IMR-90 (cell line): Measurements from ENCODE around the gene PCBP4. TPM values are rescaled to one million over a fixed set of nuclear protein-coding genes. Genes with fewer than 3 reads are reported as not detected.

Experiments
- ATAC-seq: fragments of 200-7000 bp; cut with Tn5 transposase; 2 replicates; pipeline ENCODE4 v1.9.1; 2020; ENCODE audit warnings: low read depth, mild to moderate bottlenecking, moderate library complexity
- BruUV-seq: library from RNA; stranded (reverse); fragments of 400-500 nt; replicated peaks from 2 replicates; lab custom pipeline; 2021; lab: Mats Ljungman, UMichigan
- CTCF ChIA-PET: fragments of 300-600 bp; formaldehyde crosslinking; extraction: SDS; loops from one replicate; lab custom pipeline; 2021; ENCODE audit warnings: antibody characterized with exemption; lab: Yijun Ruan, JAX
- POLR2A ChIA-PET: fragments of 300-600 bp; sonication (Branson Sonifier 250); formaldehyde crosslinking; loops from one replicate; lab custom pipeline; 2022; ENCODE audit warnings: antibody characterized with exemption; ENCODE audit not compliant: unreplicated experiment; lab: Charles Lee
- DNase-seq: peaks from one replicate; pipeline ENCODE4 v3.0.0; 2013
- H2AFZ ChIP-seq: replicated peaks from 2 replicates; pipeline ENCODE3; 2013; ENCODE audit warnings: low read length, mild to moderate bottlenecking; ENCODE audit not compliant: poor library complexity
- H2AK5ac ChIP-seq: 2 replicates; pipeline ENCODE4 v1.6.1; 2013; ENCODE audit warnings: low read depth, low read length, inconsistent platforms
- H2AK9ac ChIP-seq: replicated peaks from 2 replicates; pipeline ENCODE3; 2013; ENCODE audit warnings: mild to moderate bottlenecking, low read depth, low read length, moderate library complexity; ENCODE audit not compliant: poor library complexity
- H2BK120ac ChIP-seq: 2 replicates; pipeline ENCODE4 v1.6.1; 2013; ENCODE audit warnings: low read depth, low read length, inconsistent platforms
- H2BK15ac ChIP-seq: 3 replicates; pipeline ENCODE4 v1.6.1; 2013; ENCODE audit warnings: low read depth, low read length, inconsistent platforms
- H2BK20ac ChIP-seq: 2 replicates; pipeline ENCODE4 v1.6.1; 2013; ENCODE audit warnings: low read depth, mild to moderate bottlenecking, inconsistent platforms, low read length, moderate library complexity
- H2BK5ac ChIP-seq: 2 replicates; pipeline ENCODE4 v1.6.1; 2013; ENCODE audit warnings: mild to moderate bottlenecking, low read depth, low read length, inconsistent platforms; ENCODE audit not compliant: poor library complexity, severe bottlenecking
- H3K14ac ChIP-seq: replicated peaks from 2 replicates; pipeline ENCODE4 v1.6.1; 2013; ENCODE audit warnings: low read depth, low read length, inconsistent platforms
- H3K18ac ChIP-seq: 2 replicates; pipeline ENCODE4 v1.6.1; 2013; ENCODE audit warnings: low read depth, low read length, control low read depth
- H3K23ac ChIP-seq: 2 replicates; pipeline ENCODE4 v1.6.1; 2013; ENCODE audit warnings: low read depth, low read length, inconsistent platforms
- H3K27ac ChIP-seq: 2 replicates; pipeline ENCODE4 v1.5.1; 2013; ENCODE audit warnings: mild to moderate bottlenecking, control low read depth, low read length; ENCODE audit not compliant: insufficient read depth
- H3K27me3 ChIP-seq: 2 replicates; pipeline ENCODE4 v1.6.1; 2013; ENCODE audit warnings: low read length; ENCODE audit not compliant: control insufficient read depth, insufficient read depth
- H3K36me3 ChIP-seq: 2 replicates; pipeline ENCODE4 v1.6.1; 2013; ENCODE audit warnings: low read length, mixed read lengths; ENCODE audit not compliant: control insufficient read depth, insufficient read depth
- H3K4ac ChIP-seq: 2 replicates; pipeline ENCODE4 v1.6.1; 2013; ENCODE audit warnings: low read depth, low read length, inconsistent platforms
- H3K4me1 ChIP-seq: 2 replicates; pipeline ENCODE4 v1.6.1; 2013; ENCODE audit warnings: low read length, mixed read lengths; ENCODE audit not compliant: control insufficient read depth, insufficient read depth
- H3K4me2 ChIP-seq: 2 replicates; pipeline ENCODE4 v1.6.1; 2013; ENCODE audit warnings: low read depth, mild to moderate bottlenecking, control low read depth, low read length, moderate library complexity
- H3K4me3 ChIP-seq: 2 replicates; pipeline ENCODE4 v1.5.1; 2013; ENCODE audit warnings: low read depth, mild to moderate bottlenecking, control low read depth, low read length, moderate library complexity; ENCODE audit not compliant: insufficient read depth
- H3K56ac ChIP-seq: 2 replicates; pipeline ENCODE4 v1.6.1; 2013; ENCODE audit warnings: low read length, inconsistent platforms; ENCODE audit not compliant: insufficient read depth; ENCODE audit errors: extremely low read depth
- H3K79me1 ChIP-seq, 2 experiments: 2 replicates each; pipeline ENCODE4 v1.6.1; 2013; ENCODE audit warnings: low read length in 2 of 2, inconsistent platforms in 1 of 2, low read depth in 1 of 2
- H3K9ac ChIP-seq: 2 replicates; pipeline ENCODE4 v1.6.1; 2013; ENCODE audit warnings: low read depth, low read length, control low read depth
- H3K9me1 ChIP-seq: 2 replicates; pipeline ENCODE4 v1.6.1; 2013; ENCODE audit warnings: low read length, inconsistent platforms; ENCODE audit not compliant: insufficient read depth
- H3K9me3 ChIP-seq: 2 replicates; pipeline ENCODE4 v1.6.1; 2013; ENCODE audit warnings: low read length; ENCODE audit not compliant: control insufficient read depth, insufficient read depth
- H4K20me1 ChIP-seq: 2 replicates; pipeline ENCODE4 v1.6.1; 2013; ENCODE audit warnings: low read length, inconsistent platforms; ENCODE audit not compliant: insufficient read depth
- H4K5ac ChIP-seq: 2 replicates; pipeline ENCODE4 v1.6.1; 2013; ENCODE audit warnings: mild to moderate bottlenecking, low read depth, low read length, control low read depth
- H4K8ac ChIP-seq, 2 experiments: 2 replicates each; pipeline ENCODE4 v1.6.1; 2013; ENCODE audit warnings: low read depth in 2 of 2, low read length in 2 of 2, control low read depth in 1 of 2, inconsistent platforms in 1 of 2
- H4K91ac ChIP-seq: 2 replicates; pipeline ENCODE4 v1.6.1; 2013; ENCODE audit warnings: low read depth, low read length, inconsistent platforms; ENCODE audit not compliant: insufficient read depth
- MAFK ChIP-seq: IDR thresholded peaks from 2 replicates; pipeline ENCODE4 v1.6.1; 2012; ENCODE audit warnings: low read depth, low read length, improper control_type of control experiment
- MAZ ChIP-seq: IDR thresholded peaks from 2 replicates; pipeline ENCODE4 v1.6.1; 2012; ENCODE audit warnings: low read depth, mild to moderate bottlenecking, low read length, improper control_type of control experiment, moderate library complexity, borderline replicate concordance
- MXI1 ChIP-seq: IDR thresholded peaks from 2 replicates; pipeline ENCODE4 v1.6.1; 2012; ENCODE audit warnings: low read depth, mild to moderate bottlenecking, low read length, moderate library complexity, borderline replicate concordance
- POLR2A ChIP-seq: IDR thresholded peaks from 2 replicates; pipeline ENCODE4 v1.6.1; 2012; ENCODE audit warnings: mild to moderate bottlenecking, low read depth, low read length
- RAD21 ChIP-seq: IDR thresholded peaks from 2 replicates; pipeline ENCODE4 v1.6.1; 2012; ENCODE audit warnings: low read length, improper control_type of control experiment
- SMC3 ChIP-seq: fragments of 150-350 bp; IDR thresholded peaks from 2 replicates; pipeline ENCODE4 v1.6.1; 2016; ENCODE audit warnings: low read depth, mild to moderate bottlenecking, antibody characterized with exemption, low read length, moderate library complexity
- WGBS, 2 experiments: methylation state at CpG; one replicate each; pipeline versions ENCODE4 v1.1.5 to v1.1.7; 2013; ENCODE audit warnings: missing lambda C conversion rate in 2 of 2; ENCODE audit not compliant: insufficient read length in 1 of 2; ENCODE audit errors: extremely low coverage in 2 of 2; 5-methylcytosine and 5-hydroxymethylcytosine counted together
- dilution Hi-C: fragments of 300-500 bp; cut with HindIII; formaldehyde crosslinking; loops from one replicate; pipeline ENCODE4 v1.14.3; 2018; ENCODE audit warnings: low sequenced_read_pairs; ENCODE audit not compliant: unreplicated experiment
- in situ Hi-C: fragments of 300-500 bp; cut with MboI; formaldehyde crosslinking; loops from 3 replicates; pipeline ENCODE4 v1.14.3; 2019; ENCODE audit warnings: low sequenced_read_pairs, inconsistent platforms, mixed read lengths
- intact Hi-C: fragments of 100-400 bp; cut with micrococcal nuclease; formaldehyde crosslinking; loops from 2 replicates; pipeline ENCODE4 v1.10.0; 2022
- polyA plus RNA-seq, 3 experiments: library from polyadenylated mRNA; depleted of rRNA; stranded (reverse); fragments of >200 nt; gene quantifications; 2 replicates each; pipeline ENCODE4 v1.2.3, GENCODE V29; 2012; ENCODE audit warnings: low replicate concordance in 1 of 3
- total RNA-seq: library from RNA; depleted of rRNA; stranded (reverse); fragments of >200 nt; gene quantifications from 2 replicates; pipeline ENCODE4 v1.2.3, GENCODE V29; 2012
- TF ChIP-seq, protein P1 (sequence below): conservative IDR thresholded peaks from 2 replicates; pipeline ENCODE4 v1.5.1; 2012; ENCODE audit warnings: mild to moderate bottlenecking, low read depth, low read length, improper control_type of control experiment

PCBP4 gene
- total and polyA plus RNA-seq, 2 of the 4 experiments (the other 2 are of a cell fraction): 70.8 to 110 TPM

DNA sequence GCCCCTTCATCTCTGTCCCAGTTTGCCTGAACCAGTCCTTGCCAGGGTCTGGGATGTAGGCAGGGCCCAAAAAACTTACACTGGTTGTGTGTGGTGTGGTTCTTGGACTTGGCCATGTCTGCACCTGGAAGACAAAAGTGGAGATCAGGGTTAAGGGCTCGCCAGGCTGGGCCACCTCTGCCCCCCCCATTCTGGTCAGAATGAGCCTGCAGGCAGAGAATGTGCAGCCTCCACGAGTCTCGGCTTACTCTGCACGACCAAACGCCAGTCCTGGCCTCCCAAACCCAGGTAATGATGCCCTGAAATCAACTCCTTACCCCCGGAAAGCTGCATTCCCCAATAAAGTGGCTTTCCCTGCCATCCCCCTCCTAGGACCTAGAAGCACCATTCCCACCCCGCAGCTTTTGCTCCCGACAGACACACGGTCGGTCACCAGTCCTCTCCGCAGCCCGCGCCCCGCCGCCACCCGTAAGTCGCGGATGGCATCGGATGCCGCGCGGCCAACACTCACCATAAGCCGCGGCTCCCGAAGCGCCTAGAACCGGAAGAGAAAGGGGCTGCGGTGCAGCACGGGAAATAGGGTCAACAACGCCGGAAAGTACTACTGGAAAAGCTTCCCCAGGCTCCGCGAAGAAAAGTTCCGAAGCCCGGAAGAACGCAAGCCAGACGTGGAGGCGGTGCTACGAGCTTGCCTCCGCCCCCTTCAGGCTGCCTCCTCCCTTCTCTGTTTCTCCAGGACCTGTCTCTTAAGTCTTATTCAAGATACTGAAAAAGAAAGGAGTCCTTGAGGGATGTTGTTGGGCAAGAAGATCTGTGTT is 28.3 kb upstream of the PCBP4 start, which contains the start of gene RPL29:
RPL29 (minus strand) TSS at position 550 of the 818 bp plus-strand sequence; CDS start at position 116, 434 bp downstream.
- Histone ChIP-seq H3K27me3 (no peaks in the 10 kb centered on the region), H4K5ac (peak within 1 kb of the TSS; percentile 85), H3K18ac (no peak within 1 kb of the TSS), H3K56ac (peak within 1 kb of the TSS; percentile 85), H3K4ac (peak within 1 kb of the TSS; percentile 96), H3K9me3 (no peaks in the 10 kb centered on the region), H3K23ac (peak within 1 kb of the TSS; percentile 67), H3K14ac (peak within 1 kb of the TSS; percentile 96), H4K8ac (peak within 1 kb of the TSS; percentile 94 to 95), H3K27ac (peak within 1 kb of the TSS; percentile 78), H2AK5ac (peak within 1 kb of the TSS; percentile 95), H3K79me1 (peaks cover 24 to 38% of the 10 kb centered on the region in 2 experiments; a peak in 3 of 4 replicates), H2BK15ac (no peak within 1 kb of the TSS), H2BK20ac (no peak within 1 kb of the TSS), H3K9me1 (peaks cover 3% of the 10 kb centered on the region), H2AFZ (peak within 1 kb of the TSS; percentile 89), H4K91ac (peak within 1 kb of the TSS; percentile 93), H3K36me3 (peaks cover 29% of the 10 kb centered on the region), H2AK9ac (peak within 1 kb of the TSS; percentile 98), H3K4me1 (peaks cover 5% of the 10 kb centered on the region), H2BK120ac (no peak within 1 kb of the TSS), H3K9ac (peak within 1 kb of the TSS; percentile 95), H2BK5ac (peak within 1 kb of the TSS; percentile 93), H3K4me2 (peak within 1 kb of the TSS; percentile 76), H3K4me3 (peak within 1 kb of the TSS; percentile 77), H4K20me1 (peaks cover 18% of the 10 kb centered on the region; the same call in 1 of the 2 replicates)
- WGBS, 2 experiments: 0% methylated on average over 9 of the region's 40 CpGs; no CpG with 5 or more reads in 1 of the 2 experiments
- ATAC-seq (peak; percentile 96), DNase-seq (peak; percentile 94)
- intact Hi-C loops (loop anchor here (2.0 to 5.0 kb wide), 2 partner anchors 53 to 202 kb away; partner anchors contain the start of genes ALAS1 and PARP3), in situ Hi-C loops (no loop called here), dilution Hi-C loops (no loop called here)
- ChIA-PET POLR2A (interaction anchor here (0.6 to 0.7 kb wide), 5 partner anchors 9 to 170 kb away, joined by 3 to 9 read pairs (median 4); no protein-coding TSS in a partner anchor), CTCF (interaction anchor here (0.7 to 1.3 kb wide), 2 partner anchors 22 to 99 kb away, joined by 5 read pairs; partner anchors contain the start of gene ABHD14B)
- no TSS peak for BruUV-seq
- TF ChIP-seq SMC3 (peak; percentile 34), MXI1 (0 out of 2 replicates have a peak, but pooled peaks have one; percentile 48), RAD21 (0 out of 2 replicates have a peak, but pooled peaks have one; percentile 12), MAFK (no peak), MAZ (peak; percentile 50; the same call in 1 of the 2 replicates), POLR2A (peak; percentile 94)
- TF ChIP-seq, protein P1, sequence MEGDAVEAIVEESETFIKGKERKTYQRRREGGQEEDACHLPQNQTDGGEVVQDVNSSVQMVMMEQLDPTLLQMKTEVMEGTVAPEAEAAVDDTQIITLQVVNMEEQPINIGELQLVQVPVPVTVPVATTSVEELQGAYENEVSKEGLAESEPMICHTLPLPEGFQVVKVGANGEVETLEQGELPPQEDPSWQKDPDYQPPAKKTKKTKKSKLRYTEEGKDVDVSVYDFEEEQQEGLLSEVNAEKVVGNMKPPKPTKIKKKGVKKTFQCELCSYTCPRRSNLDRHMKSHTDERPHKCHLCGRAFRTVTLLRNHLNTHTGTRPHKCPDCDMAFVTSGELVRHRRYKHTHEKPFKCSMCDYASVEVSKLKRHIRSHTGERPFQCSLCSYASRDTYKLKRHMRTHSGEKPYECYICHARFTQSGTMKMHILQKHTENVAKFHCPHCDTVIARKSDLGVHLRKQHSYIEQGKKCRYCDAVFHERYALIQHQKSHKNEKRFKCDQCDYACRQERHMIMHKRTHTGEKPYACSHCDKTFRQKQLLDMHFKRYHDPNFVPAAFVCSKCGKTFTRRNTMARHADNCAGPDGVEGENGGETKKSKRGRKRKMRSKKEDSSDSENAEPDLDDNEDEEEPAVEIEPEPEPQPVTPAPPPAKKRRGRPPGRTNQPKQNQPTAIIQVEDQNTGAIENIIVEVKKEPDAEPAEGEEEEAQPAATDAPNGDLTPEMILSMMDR: no peak
